NCI-H524 treated with DMSO at 0.1 percent for 48 hours (cell line): ENCODE measurements around the gene NFKBIE.

Experiments
- DNase-seq: peaks from one replicate; lab custom pipeline; 2025; lab: John Stamatoyannopoulos, UW

NFKBIE gene

DNA sequence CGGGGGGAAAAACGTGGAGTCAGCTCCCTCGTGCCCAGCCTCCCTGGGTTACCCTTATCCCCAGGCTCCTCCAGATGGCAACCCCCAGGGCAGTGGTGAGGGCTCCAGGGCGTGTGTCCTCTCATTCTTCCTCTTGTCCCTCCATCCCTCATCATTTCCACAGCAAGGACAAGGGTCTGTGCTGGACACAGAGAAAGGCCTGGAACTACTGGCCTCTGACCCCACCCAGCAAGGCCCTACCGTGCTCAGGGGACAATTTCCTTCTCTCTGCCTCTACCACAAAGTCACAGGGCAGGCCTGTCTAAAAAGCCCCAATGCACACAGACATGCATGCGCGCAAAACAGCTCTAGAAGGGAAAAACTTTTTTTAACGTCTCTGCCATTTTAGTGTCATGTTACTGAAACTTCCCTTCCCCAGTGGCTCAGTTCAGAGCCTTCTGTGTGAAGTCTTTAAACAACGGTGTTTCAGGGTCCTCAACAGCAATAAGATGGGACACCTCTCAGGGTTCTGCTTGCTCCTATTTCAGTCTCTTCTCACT, 7.0 kb downstream of the NFKBIE start:
- DNase-seq = no peak

GRCh38 chr6:44257753-44258324, 7.5 kb downstream of the NFKBIE start:
- no peak for DNase-seq

- DNase-seq = no peak
These were observed 8.2 kb downstream of the NFKBIE start, which contains the start of gene SLC35B2 for GRCh38 chr6:44257025-44257752. Gene SLC35B2, minus strand, starts transcription at chr6:44257528. Its CDS starts 118 bp downstream, at chr6:44257410.

DNA sequence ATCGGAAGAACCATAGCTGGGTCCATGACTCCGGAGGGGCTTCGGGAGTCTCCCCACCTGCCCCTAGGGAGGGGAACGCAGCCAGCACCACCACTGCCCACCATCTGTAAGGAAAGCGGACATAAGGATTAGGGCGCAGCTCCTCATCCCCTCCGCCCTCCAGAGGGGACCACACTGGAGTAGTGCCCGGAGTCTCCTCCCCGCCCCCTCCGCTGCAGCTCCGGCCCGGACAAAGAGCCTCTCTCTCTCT, 8.7 kb downstream of the NFKBIE start:
- DNase-seq = no peak

GRCh38 chr6:44255871-44256774, 9.2 kb downstream of the NFKBIE start:
- no peak for DNase-seq

- DNase-seq = no peak
These were observed 10.1 kb downstream of the NFKBIE start for GRCh38 chr6:44255105-44255808.

- DNase-seq = no peak
These were observed 10.9 kb downstream of the NFKBIE start for GRCh38 chr6:44254191-44255104.

- no peak for DNase-seq
These were observed 11.8 kb downstream of the NFKBIE start for GRCh38 chr6:44253307-44254101.

GRCh38 chr6:44251576-44252524, 13.5 kb downstream of the NFKBIE start:
- no peak for DNase-seq

- no peak for DNase-seq
These were observed 14.6 kb downstream of the NFKBIE start for GRCh38 chr6:44250718-44251123.

- no peak for DNase-seq
These were observed 15.2 kb downstream of the NFKBIE start for GRCh38 chr6:44250067-44250717.

GRCh38 chr6:44249082-44249748, 16.1 kb downstream of the NFKBIE start:
- DNase-seq = no peak

- DNase-seq = no peak
These were observed 16.8 kb downstream of the NFKBIE start for GRCh38 chr6:44248579-44248978.

- DNase-seq = no peak
These were observed 17.7 kb downstream of the NFKBIE start for GRCh38 chr6:44247338-44248302.

- peak; percentile 87 for DNase-seq
These were observed 18.6 kb downstream of the NFKBIE start, which contains the start of gene HSP90AB1 for GRCh38 chr6:44246663-44247337. Gene HSP90AB1, plus strand, starts transcription at chr6:44247101. Its CDS starts 1,529 bp downstream, at chr6:44248630.
